COLO668 (cell line): ENCODE measurements around the gene USP21.
A peak's percentile ranks its signal among the peaks of the same experiment; 100 is the strongest.

Source experiments
- DNase-seq: peaks from one replicate; lab custom pipeline; 2025; ENCODE audit not compliant: unreplicated experiment; lab: John Stamatoyannopoulos, UW

Gene USP21

DNA sequence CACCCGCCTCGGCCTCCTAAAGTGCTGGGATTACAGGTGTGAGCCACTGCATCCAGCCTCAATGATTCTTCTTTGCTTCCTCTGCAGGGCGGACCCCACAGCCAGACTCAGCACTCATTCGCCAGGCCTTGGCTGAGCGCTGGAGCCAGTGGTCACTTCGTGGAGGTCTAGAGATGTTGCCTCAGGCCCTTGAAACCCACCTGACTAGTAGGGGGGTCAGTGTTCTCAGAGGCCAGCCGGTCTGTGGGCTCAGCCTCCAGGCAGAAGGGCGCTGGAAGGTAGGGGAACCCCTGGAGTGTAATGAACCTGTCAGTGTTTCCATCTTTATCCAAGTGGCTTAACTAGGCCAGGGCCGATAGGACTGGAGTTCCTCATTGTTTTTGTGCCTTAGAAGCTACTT is 9.6 kb downstream of the USP21 start:
- DNase-seq = no peak

DNA sequence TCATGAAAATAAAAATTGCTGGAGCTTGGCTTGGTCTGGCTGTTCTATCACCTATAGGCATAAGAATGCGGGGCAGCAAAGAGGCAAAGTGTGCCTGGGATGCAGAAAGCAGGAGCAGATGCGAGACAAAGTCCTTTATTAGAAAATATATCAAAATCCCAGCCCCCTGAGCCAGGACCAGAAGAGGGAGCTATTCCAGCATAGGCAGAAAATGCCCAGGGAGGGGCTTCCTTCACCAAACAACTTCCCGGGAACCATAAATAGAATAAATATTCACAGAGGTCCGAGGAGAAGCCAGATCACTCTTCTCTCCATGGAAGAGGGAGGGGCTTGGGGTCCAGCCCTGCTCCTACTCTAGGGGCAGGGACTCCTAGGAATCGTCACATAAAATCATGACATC is 11.9 kb downstream of the USP21 start:
- no peak for DNase-seq

DNA sequence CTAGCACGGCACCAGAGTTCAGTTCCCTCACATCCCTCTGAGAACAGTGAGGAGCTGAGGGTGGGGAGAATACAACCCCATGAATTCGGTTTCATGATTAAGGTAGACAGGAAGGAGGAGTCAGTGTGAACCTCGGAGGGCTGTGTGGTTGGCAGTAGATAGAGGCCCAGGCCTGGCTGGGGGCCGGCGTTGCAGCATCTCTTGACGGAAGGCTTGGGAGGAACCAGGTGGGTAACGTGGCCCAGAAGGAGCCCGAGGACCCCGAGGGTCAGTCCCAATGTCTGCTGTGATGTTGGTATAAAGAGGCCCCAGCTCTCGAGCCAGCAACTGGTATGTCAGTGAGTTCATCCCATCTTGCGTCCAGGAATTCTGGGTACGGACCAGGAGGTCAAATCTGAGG is 12.4 kb downstream of the USP21 start:
- no peak for DNase-seq

DNA sequence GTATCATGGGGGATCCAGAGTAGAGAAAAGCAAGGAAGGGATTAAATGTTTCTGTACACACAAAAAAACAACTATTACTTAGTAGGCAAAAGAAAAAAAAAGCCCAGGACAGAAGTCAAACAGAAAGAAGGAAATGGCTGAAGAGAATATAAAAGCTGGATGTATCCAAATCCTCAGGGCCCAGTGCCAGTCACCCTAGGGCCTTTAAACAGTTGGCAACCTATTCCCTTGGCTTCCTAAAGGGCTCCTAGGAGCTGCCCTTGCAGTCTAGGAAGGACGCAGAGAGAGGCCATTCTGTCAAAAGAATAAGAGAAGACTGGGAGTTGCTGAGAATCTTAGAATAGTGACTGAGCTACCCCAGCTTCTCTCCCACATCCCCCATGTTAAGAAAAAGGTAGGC is 13.0 kb downstream of the USP21 start:
- DNase-seq = no peak

DNA sequence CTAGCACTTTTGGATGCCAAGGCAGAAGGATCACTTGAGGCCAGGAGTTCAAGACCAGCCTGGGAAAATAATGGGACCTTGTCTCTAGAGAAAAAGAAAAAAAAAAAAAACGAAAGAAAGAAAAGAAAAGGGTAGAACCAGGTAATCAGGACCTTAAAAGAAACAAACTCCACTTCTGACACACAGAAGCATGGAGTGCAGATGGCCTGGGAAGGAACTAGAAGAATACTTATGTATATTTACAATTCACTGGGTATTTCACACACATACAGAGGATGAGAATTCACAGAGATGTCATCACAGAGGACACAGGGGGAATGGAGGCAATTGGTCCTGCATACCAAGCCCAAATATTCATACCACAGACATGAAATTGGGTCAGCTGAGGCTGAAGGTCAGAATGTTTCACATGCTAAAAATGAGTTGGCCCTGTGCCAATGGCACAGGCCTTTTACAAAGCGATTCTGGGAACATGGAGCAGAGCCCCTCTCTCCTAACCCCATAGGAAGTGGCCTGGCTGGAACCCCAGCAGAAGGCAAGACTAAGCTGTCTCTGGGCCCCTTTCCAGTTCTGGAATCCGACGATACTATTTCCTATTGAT is 13.6 kb downstream of the USP21 start:
- no peak for DNase-seq

DNA sequence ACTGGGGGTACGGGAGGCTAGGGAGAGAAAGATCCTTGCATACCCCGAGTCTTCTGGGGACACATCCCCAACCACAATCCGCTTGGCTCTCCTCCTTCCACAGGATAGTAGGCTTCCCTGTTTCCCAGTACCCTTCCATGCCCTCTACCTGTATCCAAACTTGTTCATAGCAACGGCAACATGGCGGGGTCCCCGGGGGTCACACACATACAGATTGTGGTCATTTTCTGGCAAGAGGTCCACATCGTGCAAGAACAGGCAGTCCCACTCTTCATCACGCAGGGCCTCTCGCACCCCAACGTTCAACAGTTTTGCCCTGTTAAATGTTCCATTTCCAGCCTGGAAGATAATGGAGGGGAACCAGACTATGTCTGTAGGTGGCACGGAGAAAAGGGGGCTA is 14.4 kb downstream of the USP21 start:
- no peak for DNase-seq

DNA sequence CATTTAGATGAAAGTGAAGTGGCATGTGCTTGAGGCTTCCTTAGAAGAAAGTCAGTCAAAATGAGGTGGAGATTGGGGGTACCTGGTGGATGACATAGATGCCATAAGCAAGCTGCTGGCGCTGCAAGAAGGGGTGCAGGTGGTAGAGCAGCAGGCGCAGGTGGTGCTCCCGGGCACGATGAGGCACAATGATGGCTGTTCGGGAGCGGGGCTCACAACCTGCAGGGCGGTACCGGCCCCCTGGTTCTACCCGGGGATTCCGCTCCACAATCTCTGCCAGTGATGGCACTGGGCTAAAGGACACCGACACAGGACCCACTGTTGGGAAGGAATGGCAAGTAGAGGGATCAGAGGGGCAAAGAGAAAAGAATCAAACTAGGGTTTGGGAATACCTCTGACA is 15.6 kb downstream of the USP21 start:
- DNase-seq = no peak

DNA sequence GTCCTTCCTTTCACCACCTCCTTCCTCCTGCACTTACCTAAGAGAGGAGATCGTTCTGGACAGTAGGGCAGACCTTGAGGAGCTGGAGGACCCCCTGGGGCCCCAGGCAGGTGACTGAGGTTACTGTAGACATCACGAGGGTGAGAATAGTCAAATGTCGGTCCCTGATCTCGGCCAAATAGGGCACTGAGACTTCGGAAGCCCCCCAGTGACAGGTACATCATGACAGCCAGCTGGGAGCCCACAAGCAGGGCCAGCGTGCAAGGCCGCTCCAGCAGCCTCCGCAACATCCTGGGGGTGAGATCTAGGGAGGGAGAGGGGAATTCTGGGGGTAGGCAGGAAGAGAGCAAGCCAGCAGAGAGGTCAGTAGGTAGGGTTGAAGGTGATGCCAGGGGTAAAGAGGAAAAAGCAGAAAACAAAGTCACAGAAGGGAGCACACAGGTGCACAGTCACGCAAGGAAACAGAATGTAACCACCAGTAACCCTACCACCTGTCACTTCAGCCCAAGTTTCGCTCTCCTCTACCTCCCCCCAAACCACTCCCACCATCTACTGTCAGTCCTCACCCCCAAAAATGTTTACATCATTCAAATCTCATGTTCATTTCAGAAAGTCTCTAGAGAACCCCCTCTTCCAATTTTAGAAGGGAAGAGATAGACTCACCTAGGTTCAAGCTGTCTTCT is 16.6 kb downstream of the USP21 start:
- DNase-seq = no peak

DNA sequence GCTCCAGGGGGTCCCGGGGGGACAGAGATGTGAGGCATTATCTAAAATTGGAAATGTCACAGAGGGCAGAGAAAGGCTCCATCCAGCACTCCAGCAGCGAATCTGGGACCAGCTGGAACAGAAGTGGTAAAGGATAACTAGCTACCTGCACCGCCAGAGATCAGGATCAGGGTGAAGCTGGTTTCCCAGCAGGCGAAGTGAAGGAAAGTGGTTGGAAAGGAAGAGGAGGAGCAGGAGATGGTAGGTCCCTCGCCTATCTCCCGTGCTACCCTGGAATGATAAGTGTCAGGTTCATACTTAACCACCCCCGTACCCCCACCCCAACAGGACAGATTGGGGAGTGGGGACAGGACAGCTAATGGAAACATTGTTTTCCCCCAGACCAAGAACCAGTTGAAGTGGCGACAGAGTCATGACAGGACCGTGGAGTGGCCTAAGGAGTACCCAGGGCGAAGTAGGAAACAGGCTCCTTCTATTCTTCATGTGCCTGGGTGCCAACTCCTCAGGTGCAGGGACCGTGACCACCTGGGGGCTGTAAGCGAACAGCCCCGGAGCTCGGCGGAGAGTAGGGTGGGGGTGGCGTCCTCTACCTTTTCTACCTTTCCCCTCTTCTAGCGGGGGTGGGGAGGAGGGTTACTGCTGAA is 17.3 kb downstream of the USP21 start:
- DNase-seq = no peak

DNA sequence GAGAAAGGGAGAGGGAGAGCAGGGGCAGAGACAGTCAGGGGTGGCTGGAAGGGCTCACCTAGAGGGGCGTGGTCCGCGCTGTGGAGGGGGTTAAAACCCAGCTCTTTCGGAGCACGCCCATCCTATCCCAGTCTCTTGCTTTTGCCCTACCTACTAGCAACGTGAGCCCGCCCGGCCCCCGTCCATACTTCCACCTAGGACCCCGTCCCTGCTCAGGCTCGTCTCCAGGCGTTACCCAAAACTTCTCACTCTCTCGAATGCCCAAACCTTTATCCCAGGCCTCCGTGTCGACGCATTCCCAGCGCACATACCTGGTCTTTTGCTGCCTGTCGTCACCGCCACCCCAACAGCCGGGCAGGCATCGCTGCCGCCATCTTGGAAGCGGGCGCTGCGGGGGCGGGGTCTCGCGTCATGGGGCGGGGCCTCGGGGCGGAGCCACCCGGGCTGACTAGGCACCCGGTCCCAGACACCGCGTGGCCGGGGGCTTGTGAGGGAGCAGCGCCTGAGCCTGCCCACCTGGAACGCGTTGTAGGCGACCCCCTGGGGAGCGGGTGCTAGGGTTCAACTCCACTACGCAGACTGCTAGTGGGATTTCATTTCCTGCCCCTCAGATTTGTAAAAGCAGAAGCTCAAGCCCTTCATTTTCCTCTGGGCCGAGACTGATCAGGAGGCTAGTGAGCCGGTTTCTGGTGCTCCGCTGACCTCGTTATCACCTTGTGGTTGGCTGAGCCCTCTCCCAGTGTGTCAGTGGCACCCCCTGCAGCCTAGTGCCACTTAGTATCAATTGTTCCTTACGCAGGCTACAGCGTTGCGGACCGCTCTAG is 18.0 kb downstream of the USP21 start, which contains the start of gene B4GALT3:
Gene B4GALT3, minus strand, starts transcription at position 396 of the 824 bp plus-strand sequence. CDS start 1,447 bp downstream, outside the sequence.
- DNase-seq = peak; percentile 94

DNA sequence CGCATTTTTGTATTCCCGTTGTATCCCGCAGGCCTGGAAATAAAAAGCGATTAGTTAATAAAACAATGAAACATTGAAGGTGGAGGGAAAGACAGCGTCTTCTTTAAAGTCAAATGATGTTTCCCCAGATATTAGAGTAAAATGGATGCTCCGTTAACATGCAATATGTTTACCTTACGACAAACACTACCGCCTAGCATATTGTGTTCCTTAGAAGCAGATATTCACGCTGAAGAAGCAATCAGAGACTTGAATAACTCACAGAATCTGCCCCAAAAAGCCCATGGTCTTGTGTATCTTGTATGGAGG is 18.6 kb downstream of the USP21 start:
- no peak for DNase-seq

DNA sequence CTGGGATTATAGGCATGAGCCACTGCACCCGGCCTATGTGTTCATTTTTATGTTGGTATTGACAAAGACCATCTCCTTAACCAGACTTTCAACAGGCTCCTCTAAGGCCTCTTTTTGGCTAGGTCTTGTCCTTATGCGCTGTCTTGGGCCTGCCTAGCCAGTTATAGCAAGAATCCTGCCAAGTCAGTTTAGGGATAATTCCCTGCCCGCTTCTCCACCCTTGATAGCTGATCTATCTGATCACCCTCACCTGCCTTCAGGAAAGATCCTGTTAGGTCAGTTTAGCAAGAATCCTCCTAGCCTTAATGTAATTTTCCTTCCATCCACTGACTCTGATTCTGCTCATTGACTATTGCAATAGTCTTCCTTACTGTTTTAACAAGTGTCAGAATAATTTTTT is 20.4 kb downstream of the USP21 start:
- no peak for DNase-seq

DNA sequence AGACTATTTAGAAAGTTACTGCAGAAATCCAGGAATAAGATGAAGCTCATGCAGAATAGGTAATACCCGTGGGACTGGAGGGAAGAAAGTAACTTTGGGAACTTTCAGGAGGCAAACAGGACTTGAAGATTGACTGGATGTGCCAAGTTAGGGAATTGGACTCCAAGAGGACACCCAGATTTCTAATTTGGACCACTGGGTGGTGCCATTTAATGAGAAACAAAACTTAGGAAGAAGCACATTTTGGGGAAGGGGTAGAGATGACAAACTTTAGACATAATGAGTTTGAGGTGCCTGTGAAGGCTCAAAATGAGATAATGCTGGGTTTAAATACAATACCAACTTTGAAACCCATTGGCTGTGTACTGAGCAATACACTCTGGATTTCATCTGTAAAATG is 21.3 kb downstream of the USP21 start:
- DNase-seq = no peak

DNA sequence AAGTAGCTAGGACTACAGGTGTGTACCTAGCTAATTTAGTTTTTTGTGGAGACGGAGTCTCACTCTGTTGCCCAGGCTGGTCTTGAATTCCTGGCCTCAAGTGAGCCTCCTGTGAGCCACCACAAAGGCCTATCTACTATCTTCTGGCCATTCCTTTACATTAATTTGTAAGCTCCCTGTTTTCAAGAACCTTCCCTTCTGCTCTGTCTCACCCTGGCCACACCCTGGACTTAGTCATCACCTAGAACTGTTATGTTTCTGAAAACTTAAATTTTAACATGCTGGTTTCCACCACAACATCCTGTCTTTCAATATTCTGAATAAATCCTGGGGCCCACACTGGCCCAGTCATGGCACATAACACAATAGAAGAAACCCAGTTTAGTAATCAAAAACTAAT is 22.9 kb downstream of the USP21 start:
- no peak for DNase-seq

DNA sequence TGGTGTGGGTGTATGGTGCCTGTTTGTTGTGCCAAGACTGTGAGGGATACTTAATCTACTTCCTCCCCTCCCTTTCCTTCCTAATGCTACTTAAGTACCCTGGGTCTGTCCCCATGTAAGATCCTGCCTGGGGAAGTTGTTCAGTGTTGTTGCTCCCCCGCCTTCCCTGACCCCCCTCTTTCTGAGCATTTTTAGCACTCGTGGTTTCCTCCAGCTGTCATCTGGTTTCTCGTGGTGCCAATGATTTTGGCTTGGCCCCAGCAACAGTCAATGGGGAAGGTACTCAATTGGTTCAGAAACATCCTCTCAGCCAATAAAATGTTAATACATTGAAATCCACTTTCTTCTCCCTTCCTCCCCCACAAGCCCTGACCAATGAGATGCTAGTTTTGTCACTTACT is 26.0 kb downstream of the USP21 start:
- no peak for DNase-seq

DNA sequence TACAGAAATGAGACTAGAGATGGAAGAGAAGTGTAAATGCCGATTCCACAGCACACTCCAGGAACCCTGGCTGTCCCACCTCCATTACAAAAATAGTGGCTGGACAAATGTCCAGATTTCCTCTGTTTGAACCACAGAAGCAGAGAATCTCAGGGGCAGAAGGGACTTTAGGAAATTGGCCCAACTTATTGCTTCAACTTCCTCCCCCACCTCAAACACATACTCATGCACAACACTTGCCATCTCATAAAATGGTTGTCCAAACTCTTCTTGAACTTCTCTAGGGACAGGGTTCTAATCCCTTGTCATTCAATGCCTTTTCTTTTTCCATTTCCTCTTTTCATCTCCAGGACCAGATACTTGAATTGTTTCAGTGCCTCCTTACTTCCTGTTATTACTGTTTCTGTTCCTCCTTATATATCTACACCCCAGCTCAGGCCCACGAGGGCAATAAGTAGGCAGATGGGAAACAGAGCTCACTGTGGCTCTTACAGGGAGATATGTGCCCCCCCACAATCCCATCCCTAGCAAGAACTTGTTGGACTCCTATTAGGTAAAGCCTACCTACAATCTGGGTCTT is 26.5 kb downstream of the USP21 start:
- no peak for DNase-seq

DNA sequence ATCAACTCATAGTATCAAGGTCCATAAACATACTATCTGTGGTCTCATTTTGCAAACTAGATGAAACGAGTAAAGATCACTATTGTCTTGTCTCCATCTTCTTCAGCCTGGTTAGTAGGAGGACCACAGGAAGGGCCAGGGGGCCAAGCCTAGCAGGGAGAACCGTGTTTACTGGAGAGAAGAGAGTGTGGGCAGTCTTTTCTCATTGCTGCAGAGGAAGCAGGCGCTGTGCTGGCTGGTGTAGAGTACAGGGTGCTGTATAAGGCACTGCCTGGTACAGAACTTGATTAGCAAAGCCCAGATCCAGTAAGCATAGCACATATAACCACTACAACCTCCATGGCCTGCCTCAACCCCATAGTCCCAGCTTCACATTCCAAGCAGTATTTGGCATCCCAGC is 28.0 kb downstream of the USP21 start:
- no peak for DNase-seq

DNA sequence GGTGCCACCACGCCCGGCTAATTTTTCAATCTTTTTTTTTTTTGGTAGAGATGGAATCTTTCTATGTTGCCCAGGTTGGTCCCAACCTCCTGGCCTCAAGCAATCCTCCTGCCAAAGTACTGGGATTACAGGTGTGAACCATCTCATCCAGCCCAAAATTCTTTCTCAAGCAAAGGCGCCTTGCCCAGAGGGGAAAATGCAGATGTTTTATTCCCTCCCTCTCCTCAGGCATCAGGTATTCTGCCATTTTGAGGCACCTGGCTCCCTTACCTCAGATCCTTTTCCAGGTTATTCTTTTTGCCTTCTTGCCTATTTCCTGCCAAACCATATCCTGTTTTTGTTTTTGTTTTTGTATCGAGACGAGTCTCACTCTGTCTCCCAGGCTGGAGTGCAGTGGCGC is 29.1 kb downstream of the USP21 start:
- no peak for DNase-seq

DNA sequence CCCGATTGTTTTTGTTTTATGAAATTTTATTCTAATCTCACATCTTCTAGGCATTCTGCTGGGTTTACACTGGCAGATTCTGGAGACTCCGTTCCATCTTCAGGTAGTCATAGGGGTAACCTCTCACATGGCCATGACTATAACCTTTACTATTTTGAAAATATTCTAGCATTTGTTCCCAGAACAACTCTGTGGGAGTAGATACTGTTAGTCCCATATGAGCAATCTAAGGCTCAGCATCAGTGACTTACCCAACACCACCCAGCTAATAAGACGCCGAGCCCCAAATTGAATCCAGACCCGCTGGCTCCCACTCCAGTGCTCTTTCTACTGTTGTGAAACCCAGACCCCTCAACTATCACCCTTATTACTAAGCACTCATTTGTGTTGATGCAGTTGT is 29.7 kb downstream of the USP21 start:
- no peak for DNase-seq

DNA sequence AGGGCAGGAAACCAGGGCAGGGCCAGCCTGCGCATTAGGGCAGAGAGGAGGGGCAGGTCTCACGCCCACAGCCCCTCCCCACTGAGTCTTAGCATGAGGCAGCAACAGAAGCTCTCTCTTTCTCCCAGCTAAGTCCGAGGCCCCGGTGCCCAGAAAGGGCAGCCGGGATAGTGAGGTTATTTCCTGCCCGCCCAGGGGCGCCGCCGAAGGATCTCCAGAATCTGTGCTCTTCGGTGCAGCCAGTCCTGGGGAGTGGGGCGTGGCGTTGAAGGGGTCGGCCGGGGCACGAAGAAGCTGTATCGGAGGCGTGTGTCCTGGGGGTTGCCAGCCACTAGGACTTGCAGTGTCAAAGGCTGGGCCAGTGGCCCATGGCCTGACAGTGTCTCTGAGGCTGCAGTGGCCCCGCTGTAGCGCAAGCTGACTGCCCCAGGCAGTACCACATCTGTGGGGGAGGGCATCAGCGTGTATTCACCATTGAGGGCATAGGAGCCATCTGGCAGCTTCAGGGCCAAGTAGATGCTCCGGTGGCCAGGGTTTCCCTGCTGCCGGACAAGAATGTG is 31.7 kb downstream of the USP21 start:
- DNase-seq = no peak

DNA sequence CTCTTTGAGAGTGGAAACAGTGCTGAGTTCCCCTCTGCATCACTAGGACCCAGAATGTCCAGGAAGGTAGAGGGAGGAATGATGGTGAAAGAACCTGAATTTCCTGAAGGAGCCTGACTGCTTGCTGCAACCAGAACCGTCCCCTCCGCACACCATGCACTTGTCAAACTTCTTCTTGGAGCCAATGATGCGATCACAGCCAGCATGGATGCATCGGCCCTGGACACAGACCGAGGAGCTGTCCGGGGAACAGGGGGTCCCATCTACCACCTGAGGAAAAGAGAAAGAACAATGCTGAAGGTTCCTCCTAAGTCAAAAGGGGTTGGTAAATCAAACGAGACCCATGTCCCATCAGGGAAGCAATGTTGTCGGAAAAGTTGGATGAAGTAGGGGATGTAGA is 32.7 kb downstream of the USP21 start:
- no peak for DNase-seq
